Adipose tissue (tissue), 3 donors: ENCODE results near the gene PLXNA4. TPM values are rescaled to one million over a fixed set of nuclear protein-coding genes. Genes with fewer than 3 reads are reported as not detected.

Experiments
- H3K27ac ChIP-seq: one replicate; pipeline ENCODE4 v1.5.1; 2013; ENCODE audit warnings: low read depth, low read length
- WGBS, 3 donors: extraction: QIAGEN DNeasy Blood & Tissue Kit; methylation state at CpG; one replicate each; pipeline ENCODE4 v1.1.7; 2013; 5-methylcytosine and 5-hydroxymethylcytosine counted together
- polyA plus RNA-seq, 3 donors: library from polyadenylated mRNA; stranded (reverse); fragments of 200-250 nt; gene quantifications; one replicate each; pipeline ENCODE4 v1.2.3, GENCODE V29; 2013
- donor health status: healthy with polysubstance abuse.
- donor health status: Bipolar disorder and iron deficiency.
- donor health status: healthy.

Gene PLXNA4
- polyA plus RNA-seq, 3 donors: 1.6 to 38.3 (median 11.6) TPM

DNA sequence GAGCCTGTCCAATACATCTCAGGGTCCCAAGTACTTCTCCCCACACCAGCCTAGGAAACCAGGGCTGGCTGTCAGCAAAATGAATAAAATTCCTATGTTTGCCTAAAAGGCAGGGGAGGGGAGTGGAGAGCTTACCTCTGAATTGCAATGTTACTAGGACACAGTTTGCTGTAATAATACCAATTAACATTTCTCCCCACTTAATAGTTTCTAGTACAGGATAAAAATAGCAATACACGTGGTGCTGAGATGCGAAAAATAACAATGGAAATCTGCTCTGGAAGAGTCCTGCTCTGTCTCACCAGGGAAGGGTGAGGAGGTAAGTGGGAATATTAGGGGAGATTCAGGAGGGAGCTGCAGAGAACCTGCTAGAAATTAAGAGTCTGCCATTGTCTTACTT is 112.3 kb downstream of the PLXNA4 start:
- 66 to 74% (median 67%) methylated on average over 2 of the region's 2 CpGs for WGBS, 3 donors
- H3K27ac ChIP-seq: no peak overlapping the region

DNA sequence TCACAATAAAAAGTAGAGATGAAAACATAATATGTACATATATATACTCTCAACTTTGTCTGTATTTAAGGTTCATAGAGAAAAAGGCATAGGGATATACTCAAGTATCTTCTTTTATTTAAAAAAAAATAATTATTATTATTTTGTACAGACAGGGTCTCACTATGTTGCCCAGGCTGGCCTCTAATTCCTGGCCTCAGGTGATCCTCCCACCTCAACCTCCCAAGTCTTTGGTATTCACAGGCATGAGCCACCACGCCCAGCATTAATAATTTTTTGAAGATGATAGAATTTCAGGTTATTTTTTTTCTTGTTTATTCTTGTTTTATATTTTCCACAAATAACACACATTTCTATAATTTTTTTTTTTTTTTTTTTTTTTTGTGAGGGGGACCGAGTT is 113.8 kb downstream of the PLXNA4 start:
- 92 to 99% (median 94%) methylated on average over 2 of the region's 2 CpGs for WGBS, 3 donors

GRCh38 chr7:132461032-132461592 is 115.2 kb downstream of the PLXNA4 start:
- no peak overlapping the region for H3K27ac ChIP-seq
- 49 to 62% (median 59%) methylated on average over 2 of the region's 2 CpGs for WGBS, 3 donors

More for the DNA sequence above, 113.8 kb downstream of the PLXNA4 start:
- no peak overlapping the region for H3K27ac ChIP-seq

DNA sequence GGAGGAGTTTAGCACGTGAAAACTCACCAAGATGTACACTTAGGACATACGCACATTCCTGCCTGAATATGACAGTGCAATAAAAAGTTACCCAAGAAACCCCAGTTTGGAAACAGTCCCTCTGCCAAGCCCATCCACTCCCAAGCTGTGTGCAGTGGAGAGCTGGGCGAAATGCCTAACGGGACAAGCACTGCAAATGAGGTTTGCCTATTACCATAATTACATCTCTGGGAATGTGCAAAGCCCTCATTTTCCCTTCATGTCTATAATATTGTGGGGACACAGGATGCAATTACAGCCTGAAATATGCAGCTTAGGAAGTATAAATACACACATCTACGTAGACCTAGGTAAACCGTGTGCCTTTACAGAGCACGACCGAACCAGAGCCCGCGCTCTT is 117.5 kb downstream of the PLXNA4 start:
- H3K27ac ChIP-seq: no peak overlapping the region
- WGBS, 3 donors: 78 to 93% (median 81%) methylated on average over 10 of the region's 10 CpGs

DNA sequence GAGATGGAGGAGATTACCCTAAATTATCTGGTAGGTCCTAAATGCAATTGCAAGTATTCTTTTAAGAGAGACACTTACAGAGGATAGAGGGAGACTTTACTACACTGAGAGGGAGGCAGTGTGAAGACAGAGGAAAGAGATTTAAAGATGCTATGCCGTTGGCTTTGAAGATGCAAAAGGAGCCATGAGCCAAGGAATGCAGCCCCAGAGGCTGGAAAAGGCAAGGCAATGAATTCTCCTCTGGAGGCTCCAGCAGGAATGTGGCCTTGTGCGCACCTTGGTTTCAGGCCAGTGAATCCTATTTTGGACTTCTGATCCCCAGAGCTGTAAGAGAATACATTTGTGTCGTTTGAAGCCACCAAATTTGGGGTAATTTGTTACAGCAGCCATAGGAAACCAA is 118.6 kb downstream of the PLXNA4 start:
- no peak overlapping the region for H3K27ac ChIP-seq
- WGBS, 3 donors: 60 to 87% (median 80%) methylated on average over 3 of the region's 3 CpGs

- 41 to 68% (median 65%) methylated on average over 7 of the region's 7 CpGs for WGBS, 3 donors
- no peak overlapping the region for H3K27ac ChIP-seq
These were observed 119.9 kb downstream of the PLXNA4 start for GRCh38 chr7:132456418-132456817.

GRCh38 chr7:132455378-132455777 is 120.9 kb downstream of the PLXNA4 start:
- WGBS, 3 donors: 46 to 55% (median 49%) methylated on average over 9 of the region's 9 CpGs
- H3K27ac ChIP-seq: no peak overlapping the region

DNA sequence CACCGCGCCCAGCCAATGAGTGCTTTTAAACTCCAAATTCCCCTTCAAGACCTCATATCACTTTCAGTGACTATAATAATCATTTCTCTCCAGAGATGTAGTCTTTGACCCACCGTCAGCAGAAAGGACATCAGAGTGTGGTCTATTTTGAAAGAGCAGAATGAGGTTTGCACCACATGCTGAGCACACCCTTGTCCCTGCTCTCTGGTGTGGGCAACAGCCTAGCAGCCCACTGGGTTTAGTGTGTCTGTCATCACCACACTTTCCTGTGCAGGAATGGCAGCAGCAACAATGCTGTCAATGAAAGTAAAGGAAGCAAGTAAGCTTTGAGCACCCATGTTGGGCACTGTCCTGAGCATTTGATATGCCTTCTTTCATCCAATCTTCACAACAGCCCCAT is 122.4 kb downstream of the PLXNA4 start:
- 88 to 95% (median 94%) methylated on average over 3 of the region's 3 CpGs for WGBS, 3 donors
- H3K27ac ChIP-seq: no peak overlapping the region

DNA sequence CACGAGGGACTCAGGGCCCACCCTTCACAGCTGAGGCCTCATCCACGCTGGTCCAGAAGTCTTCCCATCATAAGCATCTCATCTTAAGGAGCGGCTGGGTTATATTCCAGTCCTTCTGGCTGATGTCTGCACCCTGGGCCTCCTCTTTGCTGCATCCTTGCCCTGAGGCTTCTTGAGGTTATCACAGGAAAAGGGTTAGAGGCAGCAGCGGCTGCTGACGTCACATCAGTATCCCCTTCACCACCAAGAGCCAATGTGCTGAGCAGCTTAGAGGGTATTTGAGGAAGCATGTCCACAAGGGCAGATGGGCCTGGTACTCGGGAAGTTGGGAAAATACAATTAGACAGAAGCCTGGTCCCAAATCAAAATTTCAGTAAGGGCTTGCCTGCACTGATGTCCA is 125.1 kb downstream of the PLXNA4 start:
- H3K27ac ChIP-seq: no peak overlapping the region
- 82 to 84% (median 82%) methylated on average over 6 of the region's 6 CpGs for WGBS, 3 donors

GRCh38 chr7:132450696-132451095 is 125.6 kb downstream of the PLXNA4 start:
- H3K27ac ChIP-seq: no peak overlapping the region
- WGBS, 3 donors: 75 to 90% (median 87%) methylated on average over 1 of the region's 1 CpG

DNA sequence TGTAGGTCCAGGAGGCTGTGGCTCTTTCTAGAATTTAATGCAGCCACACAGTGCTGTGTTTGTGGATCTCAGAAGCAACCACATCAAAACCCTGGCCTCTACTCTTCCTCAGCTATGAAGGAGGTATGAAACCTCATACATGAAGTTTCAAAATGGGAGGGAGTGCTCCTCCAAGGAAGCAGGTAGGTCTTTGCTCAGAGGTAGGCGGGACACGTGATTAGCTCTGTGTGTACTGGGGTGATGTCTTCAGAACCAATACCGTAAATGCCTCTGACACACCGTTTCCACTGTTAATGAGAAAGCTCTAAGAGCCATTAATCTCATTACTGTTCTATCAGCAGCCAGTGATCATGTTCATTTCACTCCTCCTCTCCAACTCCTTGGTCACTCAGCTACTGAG is 126.1 kb downstream of the PLXNA4 start:
- WGBS, 3 donors: 76 to 87% (median 87%) methylated on average over 4 of the region's 4 CpGs
- no peak overlapping the region for H3K27ac ChIP-seq

DNA sequence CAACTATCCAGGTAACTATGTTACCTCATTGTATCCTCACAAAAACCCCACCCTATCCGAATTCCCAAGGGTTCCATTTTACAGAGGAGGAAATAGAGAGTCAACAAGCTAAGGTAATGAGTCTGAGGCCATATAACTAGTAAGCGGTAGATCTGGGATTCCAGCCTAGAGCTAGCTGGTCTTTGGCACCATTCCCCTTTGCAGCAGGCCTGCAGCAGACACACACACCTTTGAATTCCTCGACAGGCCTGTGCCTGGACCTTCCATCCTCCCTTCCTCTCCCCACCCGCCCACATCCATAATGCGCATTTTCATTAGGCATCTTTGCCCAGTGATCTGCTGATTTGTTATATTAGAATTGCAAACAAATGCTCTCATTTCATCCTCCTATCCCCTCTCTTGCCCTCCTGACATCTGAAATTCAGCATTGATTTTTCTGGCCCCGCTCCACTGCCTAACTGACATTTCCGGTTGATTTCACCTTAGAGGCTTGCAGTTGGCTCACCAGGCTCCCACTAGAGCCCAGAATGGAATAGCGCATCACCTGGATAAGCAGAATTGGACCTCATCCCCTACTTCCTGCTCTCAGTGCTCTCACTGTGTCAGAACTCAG is 129.5 kb downstream of the PLXNA4 start:
- no peak overlapping the region for H3K27ac ChIP-seq
- 60 to 72% (median 72%) methylated on average over 8 of the region's 8 CpGs for WGBS, 3 donors

DNA sequence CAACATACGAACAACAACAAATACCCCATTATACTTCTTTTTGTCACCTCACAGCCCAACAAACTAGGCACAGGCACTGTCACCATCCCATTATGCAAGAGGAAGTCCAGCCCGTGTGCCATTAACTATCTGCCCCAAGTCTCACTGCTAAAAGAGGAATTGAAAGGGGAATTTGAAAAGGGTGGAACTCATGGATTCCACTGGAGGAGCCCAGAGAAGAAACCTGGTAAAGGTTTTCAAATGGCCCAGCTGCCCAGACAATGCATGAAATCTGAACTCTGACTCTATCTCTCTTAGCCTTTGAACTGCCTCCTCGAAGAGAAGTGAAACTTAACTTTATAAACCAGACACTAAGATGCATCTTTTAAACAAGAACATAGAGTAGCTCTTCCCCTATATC is 130.0 kb downstream of the PLXNA4 start:
- WGBS, 3 donors: 43 to 62% (median 51%) methylated on average over 3 of the region's 3 CpGs
- no peak overlapping the region for H3K27ac ChIP-seq

- 81 to 94% (median 89%) methylated on average over 5 of the region's 5 CpGs for WGBS, 3 donors
- H3K27ac ChIP-seq: no peak overlapping the region
These were observed 132.3 kb downstream of the PLXNA4 start for GRCh38 chr7:132443761-132444520.

GRCh38 chr7:132441935-132442334 is 134.3 kb downstream of the PLXNA4 start:
- H3K27ac ChIP-seq: no peak overlapping the region
- WGBS, 3 donors: 70 to 85% (median 74%) methylated on average over 4 of the region's 4 CpGs

DNA sequence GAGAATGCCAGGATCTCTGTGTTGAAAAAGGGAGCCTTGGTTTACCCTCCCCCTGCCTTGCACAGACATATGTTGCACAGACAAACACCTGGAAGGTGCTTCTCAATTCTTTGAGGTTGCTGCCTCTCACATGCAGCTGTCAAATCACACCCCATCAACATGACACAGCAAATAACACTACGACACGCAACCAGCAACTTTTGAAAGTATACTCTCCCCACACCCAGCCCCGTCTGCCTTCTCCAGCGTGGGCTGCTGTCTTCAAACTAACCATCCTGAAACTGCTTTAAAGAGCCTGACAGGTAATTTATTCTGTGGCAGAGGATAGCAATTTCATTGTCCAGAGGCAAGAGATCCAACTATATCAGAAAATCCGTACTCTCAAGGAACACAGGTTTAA is 136.1 kb downstream of the PLXNA4 start:
- 75 to 79% (median 79%) methylated on average over 5 of the region's 5 CpGs for WGBS, 3 donors
- no peak overlapping the region for H3K27ac ChIP-seq

GRCh38 chr7:132438926-132439325 is 137.3 kb downstream of the PLXNA4 start:
- no peak overlapping the region for H3K27ac ChIP-seq
- WGBS, 3 donors: 77 to 90% (median 88%) methylated on average over 8 of the region's 8 CpGs

DNA sequence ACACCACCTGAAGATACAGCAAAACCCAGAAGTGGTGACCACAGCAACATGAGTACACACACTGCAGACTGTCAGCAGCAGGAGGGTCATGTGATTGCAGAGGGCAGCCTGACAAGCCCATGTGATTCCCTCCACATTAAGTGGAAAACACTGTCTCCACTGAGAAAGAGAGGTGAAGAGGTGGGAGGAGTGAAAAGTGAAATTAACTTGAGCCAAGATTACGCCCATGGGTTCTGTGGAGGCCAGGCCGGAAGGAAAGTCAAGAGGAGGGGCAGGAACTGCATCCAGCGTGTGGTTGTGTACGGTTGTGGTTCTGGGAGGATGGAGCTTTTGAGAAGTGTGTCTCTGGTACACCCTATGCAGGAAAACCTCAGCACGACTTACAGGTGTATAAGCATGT is 138.5 kb downstream of the PLXNA4 start:
- WGBS, 3 donors: 29 to 64% (median 42%) methylated on average over 5 of the region's 5 CpGs
- H3K27ac ChIP-seq: no peak overlapping the region

DNA sequence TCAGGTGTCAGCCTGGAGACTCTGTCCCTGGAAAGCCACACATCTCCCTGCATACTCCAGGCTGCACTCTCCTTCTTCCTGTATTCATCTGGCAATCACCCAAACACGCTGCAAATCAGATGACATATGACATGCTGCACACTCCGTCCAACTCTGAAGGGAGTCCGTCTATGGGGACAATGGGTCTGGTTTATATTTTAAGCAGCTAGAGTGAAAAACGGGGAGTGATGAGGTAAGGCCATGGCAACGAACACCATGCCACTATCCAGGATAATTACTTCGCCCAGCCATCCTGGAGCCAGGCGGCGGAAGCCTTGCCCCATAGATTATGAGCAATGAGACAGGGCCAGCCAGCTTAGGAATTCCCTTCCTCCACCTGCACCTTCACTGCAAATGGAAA is 140.1 kb downstream of the PLXNA4 start:
- WGBS, 3 donors: 42 to 56% (median 45%) methylated on average over 8 of the region's 8 CpGs
- no peak overlapping the region for H3K27ac ChIP-seq
